GM12878 (cell line): Measurements from ENCODE around the gene DLL1. TPM values are rescaled to one million over a fixed set of nuclear protein-coding genes. Genes with fewer than 3 reads are reported as not detected.

Experiments used
- ATAC-seq: fragments of 200-7000 bp; cut with Tn5 transposase; 3 replicates; pipeline ENCODE4 v1.9.1; 2020; ENCODE audit warnings: mild to moderate bottlenecking, moderate library complexity
- BruUV-seq: library from RNA; stranded (reverse); fragments of 400-500 nt; replicated peaks from 2 replicates; lab custom pipeline; 2021; lab: Mats Ljungman, UMichigan
- CTCF ChIA-PET: fragments of 300-600 bp; sonication (Branson Sonifier 250); formaldehyde crosslinking; extraction: SDS; loops from one replicate; lab custom pipeline; 2021; ENCODE audit warnings: inconsistent platforms; lab: Yijun Ruan, JAX
- POLR2A ChIA-PET: fragments of 350-600 bp; formaldehyde crosslinking; extraction: SDS; loops from one replicate; lab custom pipeline; 2021; ENCODE audit warnings: inconsistent platforms; lab: Charles Lee
- RAD21 ChIA-PET: fragments of 300-600 bp; sonication (Branson Sonifier 250); formaldehyde crosslinking; loops from one replicate; lab custom pipeline; 2023; ENCODE audit warnings: antibody characterized with exemption; ENCODE audit not compliant: unreplicated experiment; lab: Charles Lee
- SMC1A ChIA-PET: fragments of 300-600 bp; sonication (Branson Sonifier 250); formaldehyde crosslinking; loops from one replicate; lab custom pipeline; 2023; ENCODE audit not compliant: unreplicated experiment, uncharacterized antibody; lab: Charles Lee
- DNase-seq: peaks from one replicate; pipeline ENCODE4 v3.0.0-alpha.2; 2011; ENCODE audit warnings: low read depth, low spot score
- FAIRE-seq: peaks from 3 replicates; lab custom pipeline; 2011; peaks lifted over from hg19 to GRCh38; lab: Jason Lieb, UNC
- H2AFZ ChIP-seq: 2 replicates; pipeline ENCODE4 v1.6.0; 2011; ENCODE audit warnings: low read depth, low read length, control low read depth; ENCODE audit not compliant: control insufficient read depth
- H3K27ac ChIP-seq: 2 replicates; pipeline ENCODE4 v1.5.1; 2011; ENCODE audit warnings: control low read depth; ENCODE audit not compliant: control insufficient read depth, insufficient read depth
- H3K27me3 ChIP-seq, 2 experiments: replicated peaks in 1 of 2; 2 replicates each; pipeline versions ENCODE4 v1.6.0 to v1.6.1; 2011; ENCODE audit warnings: low read length in 1 of 2; ENCODE audit not compliant: control insufficient read depth in 2 of 2, insufficient read depth in 2 of 2
- H3K36me3 ChIP-seq, 2 experiments: 2 replicates each; pipeline ENCODE4 v1.5.1; 2011; ENCODE audit warnings: low read length in 1 of 2; ENCODE audit not compliant: control insufficient read depth in 2 of 2, insufficient read depth in 2 of 2
- H3K4me1 ChIP-seq: 2 replicates; pipeline ENCODE4 v1.6.1; 2011; ENCODE audit warnings: mild to moderate bottlenecking, low read length, moderate library complexity, mixed read lengths; ENCODE audit not compliant: control insufficient read depth, insufficient read depth
- H3K4me2 ChIP-seq: 2 replicates; pipeline ENCODE4 v1.6.0; 2011; ENCODE audit warnings: control low read depth; ENCODE audit not compliant: control insufficient read depth, insufficient read depth
- H3K4me3 ChIP-seq: fragments of 200-600 bp; sonication (generic); 2 replicates; pipeline ENCODE4 v1.5.1; 2016
- H3K79me2 ChIP-seq: 2 replicates; pipeline ENCODE4 v1.6.0; 2011; ENCODE audit warnings: low read length; ENCODE audit not compliant: control insufficient read depth, insufficient read depth
- H3K9ac ChIP-seq: 2 replicates; pipeline ENCODE4 v1.8.0; 2011; ENCODE audit warnings: low read length, control low read depth, mixed read lengths; ENCODE audit not compliant: control insufficient read depth, insufficient read depth
- H3K9me3 ChIP-seq: replicated peaks from 3 replicates; pipeline ENCODE4 v1.5.1; 2011; ENCODE audit warnings: mild to moderate bottlenecking, low read length; ENCODE audit not compliant: control insufficient read depth, insufficient read depth
- H4K20me1 ChIP-seq: 2 replicates; pipeline ENCODE4 v1.6.0; 2011; ENCODE audit not compliant: control insufficient read depth, insufficient read depth
- ATF7 ChIP-seq: fragments of 450-650 bp; IDR thresholded peaks from 2 replicates; pipeline ENCODE4 v1.6.1; 2016; ENCODE audit warnings: low read depth, mild to moderate bottlenecking
- CHD2 ChIP-seq: IDR thresholded peaks from 2 replicates; pipeline ENCODE4 v1.6.1; 2011; ENCODE audit warnings: low read depth, low read length, improper control_type of control experiment, borderline replicate concordance
- CREM ChIP-seq: IDR thresholded peaks from 2 replicates; pipeline ENCODE4 v1.6.1; 2014; ENCODE audit warnings: antibody characterized with exemption, low read depth
- HDAC2 ChIP-seq: fragments of 200-600 bp; sonication (generic); IDR thresholded peaks from 2 replicates; pipeline ENCODE4 v1.6.1; 2017
- IRF3 ChIP-seq: fragments of 450-650 bp; IDR thresholded peaks from 2 replicates; pipeline ENCODE4 v1.6.1; 2014; ENCODE audit warnings: mild to moderate bottlenecking
- NBN ChIP-seq: fragments of 450-650 bp; IDR thresholded peaks from 2 replicates; pipeline ENCODE4 v1.6.1; 2016
- SMAD5 ChIP-seq: IDR thresholded peaks from 2 replicates; pipeline ENCODE4 v1.6.1; 2016; ENCODE audit warnings: antibody characterized with exemption, low read depth
- TARDBP ChIP-seq: IDR thresholded peaks from 2 replicates; pipeline ENCODE4 v1.6.1; 2016; ENCODE audit warnings: borderline replicate concordance
- WGBS: methylation state at CpG from one replicate; pipeline ENCODE4 v1.1.6; 2016; ENCODE audit warnings: low lambda C conversion rate; ENCODE audit not compliant: insufficient replicate concordance, insufficient coverage; ENCODE audit errors: missing lambda C conversion rate; 5-methylcytosine and 5-hydroxymethylcytosine counted together
- in situ Hi-C: fragments of 300-500 bp; cut with MboI; formaldehyde crosslinking; loops from 9 replicates; pipeline ENCODE4 v1.14.3; 2018; ENCODE audit warnings: mixed read lengths
- intact Hi-C: fragments of 100-400 bp; cut with micrococcal nuclease; formaldehyde crosslinking; loops from one replicate; pipeline ENCODE4 v1.14.2; 2022; ENCODE audit not compliant: unreplicated experiment
- polyA plus RNA-seq, 11 experiments: library from polyadenylated mRNA; depleted of rRNA in 4 of 11; unstranded in 6 of 11; stranded (reverse) in 5 of 11; fragments of >200 nt; fragmentation: Nextera tagmentation in 4 of 11; fragmentation: Illumina TruSeq in 1 of 11; extraction: Ambion mirVana in 4 of 11; extraction: Trizol in 1 of 11; gene quantifications; 1 replicate in 1 of 11; 2 replicates in 10 of 11; pipeline versions ENCODE4 v1.2.1 to v1.2.3, GENCODE V29; 2011 to 2016; ENCODE audit warnings: inconsistent platforms in 2 of 11, missing spikeins in 2 of 11, low read depth in 1 of 11
- total RNA-seq, 4 experiments: library from RNA; depleted of rRNA in 3 of 4; stranded (reverse); fragments of >200 nt in 3 of 4; fragmentation: Illumina TruSeq in 1 of 4; extraction: Trizol in 1 of 4; gene quantifications; 2 replicates each; pipeline versions ENCODE4 v1.2.1 to v1.2.3, GENCODE V29; 2013 to 2021

DLL1 gene
- total and polyA plus RNA-seq, 10 of the 15 experiments (the other 5 are each of a cell fraction or from before 2014, with no cell fraction given) = 0.02 to 0.80 (median 0.19) TPM

DNA sequence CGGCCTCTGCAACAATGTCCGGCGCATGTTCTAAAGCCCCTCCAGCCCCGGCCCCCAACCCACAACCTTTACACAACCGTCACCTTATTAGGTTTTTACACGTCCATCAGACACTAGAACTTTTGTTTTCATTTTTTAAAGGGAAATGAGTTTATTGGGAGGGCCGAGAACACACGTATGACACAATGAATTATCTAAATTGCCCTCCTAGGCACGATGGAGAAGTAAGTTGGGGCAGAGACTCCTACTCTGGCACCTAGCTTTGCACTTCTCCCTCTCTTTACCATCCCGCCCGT lies 1.2 kb upstream of the DLL1 start:
- intact Hi-C loops (loop anchor here (10.0 kb wide), 1 partner anchor 457 kb away; no protein-coding TSS in a partner anchor), in situ Hi-C loops (no loop called here)
- no peak overlapping the region for H2AFZ ChIP-seq
- H3K27ac ChIP-seq = no peak overlapping the region
- H3K4me1 ChIP-seq = peaks cover 27% of the 10 kb centered on the region
- H3K36me3 ChIP-seq = no peaks in the 10 kb centered on the region
- WGBS = under 1% methylated on average over 11 of the region's 11 CpGs
- no peak for DNase-seq
- H3K9ac ChIP-seq = no peak overlapping the region
- CTCF ChIA-PET = interaction anchor here (0.8 to 2.2 kb wide), 3 partner anchors 17 to 460 kb away, joined by 3 to 5 read pairs (median 5); no protein-coding TSS in a partner anchor
- H3K4me2 ChIP-seq = peak overlapping the region; percentile 82
- peak overlapping the region; percentile 38; the same call in 1 of the 2 replicates for H3K4me3 ChIP-seq
- H4K20me1 ChIP-seq = no peaks in the 10 kb centered on the region
- H3K27me3 ChIP-seq = peaks cover 13 to 46% of the 10 kb centered on the region in 2 experiments
- RAD21 ChIA-PET = interaction anchor here (0.6 to 2.1 kb wide), 7 partner anchors 17 to 461 kb away, joined by 3 to 11 read pairs (median 4); no protein-coding TSS in a partner anchor
- FAIRE-seq = no peak
- SMC1A ChIA-PET = interaction anchor here (1.3 to 2.0 kb wide), 4 partner anchors 19 to 461 kb away, joined by 4 to 7 read pairs (median 5); no protein-coding TSS in a partner anchor
- H3K79me2 ChIP-seq = no peaks in the 10 kb centered on the region
- TF ChIP-seq SMAD5 (no peak), ATF7 (no peak), NBN (no peak), HDAC2 (no peak), CHD2 (no peak), CREM (no peak), IRF3 (no peak), TARDBP (no peak)
- no peaks in the 10 kb centered on the region for H3K9me3 ChIP-seq
- ATAC-seq = no peak
- POLR2A ChIA-PET = interaction anchor here (1.0 kb wide), 1 partner anchor 14 kb away, joined by 5 read pairs; no protein-coding TSS in a partner anchor
- no TSS peak for BruUV-seq
